ENCODE results near the gene GATB. TPM values are rescaled to one million over a fixed set of nuclear protein-coding genes. Genes with fewer than 3 reads are reported as not detected.

The GATB gene
- total RNA-seq, 1 experiment from 2014 or later = 20.4 TPM

- Histone ChIP-seq H3K4me2 (ENCODE audit: low read length) (no peak overlapping the region), H2AFZ (ENCODE audit: low read length) (no peak overlapping the region), H3K79me2 (ENCODE audit: low read length) (no peaks in the 10 kb centered on the region), H3K27ac (ENCODE audit: low read length) (no peak overlapping the region), H3K9me3 (ENCODE audit: low read length) (no peaks in the 10 kb centered on the region), H3K9me2 (replicated peaks; ENCODE audit: low read length) (no peaks in the 10 kb centered on the region), H3K9ac (ENCODE audit: low read length) (no peak overlapping the region), H4K20me1 (ENCODE audit: low read length) (no peaks in the 10 kb centered on the region), H3K27me3 (ENCODE audit: low read length) (no peaks in the 10 kb centered on the region), H3K4me3 (ENCODE audit: low read length) (no peak overlapping the region), H3K4me1 (ENCODE audit: insufficient read depth, low read length) (peaks cover 21% of the 10 kb centered on the region), H3F3A (ENCODE audit: low read length, unreplicated experiment) (no peaks in the 10 kb centered on the region), H3K36me3 (ENCODE audit: low read depth, low read length) (no peaks in the 10 kb centered on the region)
- no peak for DNase-seq
- intact Hi-C loops (cut with micrococcal nuclease) = no loop called here
- ChIA-PET CTCF (no interaction called here), POLR2A (ENCODE audit: unreplicated experiment) (no interaction called here)
- no peak for ATAC-seq
- no peak for TF ChIP-seq EZH2 (IDR thresholded peaks at IDR 0.05; ENCODE audit: low read length, unreplicated experiment)
- TF ChIP-seq EZH2phosphoT487 (IDR thresholded peaks at IDR 0.05; ENCODE audit: borderline replicate concordance, low read length) = no peak
- TF ChIP-seq CTCF (conservative IDR thresholded peaks at IDR 0.05; ENCODE audit: low read depth, low read length) = no peak
- BruUV-seq (replicated peaks) = no TSS peak
Observed at GRCh38 chr4:151628001-151628608, 132.7 kb downstream of the GATB start.

- no peaks in the 10 kb centered on the region for H4K20me1 ChIP-seq (ENCODE audit: low read length)
- no peaks in the 10 kb centered on the region for H3K9me2 ChIP-seq (replicated peaks; ENCODE audit: low read length)
- H3K36me3 ChIP-seq (ENCODE audit: low read depth, low read length) = no peaks in the 10 kb centered on the region
- H3K27me3 ChIP-seq (ENCODE audit: low read length) = no peaks in the 10 kb centered on the region
- no peak overlapping the region for H3K4me2 ChIP-seq (ENCODE audit: low read length)
- TF ChIP-seq EZH2phosphoT487 (IDR thresholded peaks at IDR 0.05; ENCODE audit: borderline replicate concordance, low read length) (no peak), EZH2 (IDR thresholded peaks at IDR 0.05; ENCODE audit: low read length, unreplicated experiment) (no peak), CTCF (conservative IDR thresholded peaks at IDR 0.05; ENCODE audit: low read depth, low read length) (no peak)
- no peaks in the 10 kb centered on the region for H3K79me2 ChIP-seq (ENCODE audit: low read length)
- no peaks in the 10 kb centered on the region for H3F3A ChIP-seq (ENCODE audit: low read length, unreplicated experiment)
- H3K4me1 ChIP-seq (ENCODE audit: insufficient read depth, low read length) = peaks cover 21% of the 10 kb centered on the region
- no TSS peak for BruUV-seq (replicated peaks)
- intact Hi-C loops (cut with micrococcal nuclease) = no loop called here
- DNase-seq (peak; percentile 38), ATAC-seq (peak; percentile 40; the same call in 1 of the 2 replicates)
- no peak overlapping the region for H3K9ac ChIP-seq (ENCODE audit: low read length)
- ChIA-PET POLR2A (ENCODE audit: unreplicated experiment) (interaction anchor here (0.6 kb wide), 2 partner anchors 67 to 306 kb away, joined by 6 to 19 read pairs; no protein-coding TSS in a partner anchor), CTCF (no interaction called here)
- no peak overlapping the region for H3K4me3 ChIP-seq (ENCODE audit: low read length)
- no peak overlapping the region for H2AFZ ChIP-seq (ENCODE audit: low read length)
- H3K27ac ChIP-seq (ENCODE audit: low read length) = no peak overlapping the region
- H3K9me3 ChIP-seq (ENCODE audit: low read length) = no peaks in the 10 kb centered on the region
Observed at GRCh38 chr4:151627491-151627890, 133.3 kb downstream of the GATB start.

GRCh38 chr4:151626751-151627150, 134.1 kb downstream of the GATB start:
- no peaks in the 10 kb centered on the region for H3F3A ChIP-seq (ENCODE audit: low read length, unreplicated experiment)
- peaks cover 21% of the 10 kb centered on the region for H3K4me1 ChIP-seq (ENCODE audit: insufficient read depth, low read length)
- no peak overlapping the region for H3K27ac ChIP-seq (ENCODE audit: low read length)
- intact Hi-C loops (cut with micrococcal nuclease) = no loop called here
- no TSS peak for BruUV-seq (replicated peaks)
- no peak overlapping the region for H3K9ac ChIP-seq (ENCODE audit: low read length)
- H3K9me2 ChIP-seq (replicated peaks; ENCODE audit: low read length) = no peaks in the 10 kb centered on the region
- H2AFZ ChIP-seq (ENCODE audit: low read length) = no peak overlapping the region
- no peak for DNase-seq
- H3K4me3 ChIP-seq (ENCODE audit: low read length) = no peak overlapping the region
- no peak for ATAC-seq
- TF ChIP-seq EZH2phosphoT487 (IDR thresholded peaks at IDR 0.05; ENCODE audit: borderline replicate concordance, low read length) (no peak), CTCF (conservative IDR thresholded peaks at IDR 0.05; ENCODE audit: low read depth, low read length) (no peak), EZH2 (IDR thresholded peaks at IDR 0.05; ENCODE audit: low read length, unreplicated experiment) (no peak)
- H3K36me3 ChIP-seq (ENCODE audit: low read depth, low read length) = no peaks in the 10 kb centered on the region
- CTCF ChIA-PET = no interaction called here
- POLR2A ChIA-PET (ENCODE audit: unreplicated experiment) = no interaction called here
- no peaks in the 10 kb centered on the region for H3K9me3 ChIP-seq (ENCODE audit: low read length)
- H3K27me3 ChIP-seq (ENCODE audit: low read length) = no peaks in the 10 kb centered on the region
- H3K79me2 ChIP-seq (ENCODE audit: low read length) = no peaks in the 10 kb centered on the region
- H4K20me1 ChIP-seq (ENCODE audit: low read length) = no peaks in the 10 kb centered on the region
- H3K4me2 ChIP-seq (ENCODE audit: low read length) = no peak overlapping the region
